Sciatic nerve (tissue), 2 donors: ENCODE results near the gene WSCD1. TPM values are rescaled to one million over a fixed set of nuclear protein-coding genes. Genes with fewer than 3 reads are reported as not detected.
A peak's percentile ranks its signal among the peaks of the same experiment; 100 is the strongest.

Experiments used
- ATAC-seq: fragments of 200-7000 bp; cut with Tn5 transposase; one replicate; pipeline ENCODE4 v1.9.1; 2020; ENCODE audit warnings: mild to moderate bottlenecking, moderate library complexity
- DNase-seq: peaks from one replicate; pipeline ENCODE4 v3.0.0-alpha.2; 2020; ENCODE audit warnings: low spot score
- intact Hi-C: fragments of 100-400 bp; cut with DNase I; formaldehyde crosslinking; loops from one replicate; pipeline ENCODE4 v1.14.2; 2022
- total RNA-seq: library from RNA; stranded (reverse); fragmentation: NEBNext Ultra II Directional; extraction: Animal tissue kit (Norgen Biotek cat#: 25700); gene quantifications from one replicate; pipeline ENCODE4 v1.2.1, GENCODE V29; 2021
- donor health status: DM: no; HTN: no; CAD: no.
- donor health status: DM: no; HTN: no; CAD: no.

The WSCD1 gene
- total RNA-seq, 1 donor from 2014 or later: 4.8 TPM

- peak; percentile 17 for DNase-seq
- intact Hi-C loops: no loop called here
- no peak for ATAC-seq
Measured at GRCh38 chr17:6100146-6100545, 30.0 kb downstream of the WSCD1 start.

- intact Hi-C loops: no loop called here
- ATAC-seq (no peak), DNase-seq (peak; percentile 18)
Measured at GRCh38 chr17:6100891-6101500, 30.8 kb downstream of the WSCD1 start.

GRCh38 chr17:6101706-6102105 lies 31.5 kb downstream of the WSCD1 start:
- DNase-seq: peak; percentile 10
- intact Hi-C loops: no loop called here

GRCh38 chr17:6102615-6103014 lies 32.4 kb downstream of the WSCD1 start:
- ATAC-seq: no peak
- intact Hi-C loops: no loop called here
- no peak for DNase-seq

More at GRCh38 chr17:6101706-6102105, 31.5 kb downstream of the WSCD1 start:
- ATAC-seq: no peak

GRCh38 chr17:6104956-6105648 lies 34.9 kb downstream of the WSCD1 start:
- intact Hi-C loops: no loop called here
- peak; percentile 36 for DNase-seq
- no peak for ATAC-seq

GRCh38 chr17:6105649-6106007 lies 35.4 kb downstream of the WSCD1 start:
- ATAC-seq (no peak), DNase-seq (peak; percentile 8)
- intact Hi-C loops: no loop called here

- intact Hi-C loops: no loop called here
- no peak for ATAC-seq
Measured at GRCh38 chr17:6106212-6106611, 36.0 kb downstream of the WSCD1 start.

GRCh38 chr17:6107791-6108190 lies 37.6 kb downstream of the WSCD1 start:
- no peak for ATAC-seq
- DNase-seq: peak; percentile 33
- intact Hi-C loops: no loop called here

More at GRCh38 chr17:6106212-6106611, 36.0 kb downstream of the WSCD1 start:
- no peak for DNase-seq

- peak; percentile 17 for DNase-seq
- no peak for ATAC-seq
- intact Hi-C loops: no loop called here
Measured at GRCh38 chr17:6108382-6108781, 38.2 kb downstream of the WSCD1 start.

GRCh38 chr17:6108987-6109386 lies 38.8 kb downstream of the WSCD1 start:
- ATAC-seq (no peak), DNase-seq (peak; percentile 12)
- intact Hi-C loops: no loop called here

- intact Hi-C loops: no loop called here
- ATAC-seq (no peak), DNase-seq (no peak)
Measured at GRCh38 chr17:6109536-6109935, 39.4 kb downstream of the WSCD1 start.

- intact Hi-C loops: no loop called here
- DNase-seq: no peak
- no peak for ATAC-seq
Measured at GRCh38 chr17:6110088-6110487, 39.9 kb downstream of the WSCD1 start.

GRCh38 chr17:6110592-6110991 lies 40.4 kb downstream of the WSCD1 start:
- ATAC-seq (no peak), DNase-seq (no peak)
- intact Hi-C loops: no loop called here

GRCh38 chr17:6120351-6120750 lies 50.2 kb downstream of the WSCD1 start:
- no peak for DNase-seq
- intact Hi-C loops: no loop called here
- no peak for ATAC-seq

GRCh38 chr17:6124856-6125255 lies 54.7 kb downstream of the WSCD1 start:
- intact Hi-C loops: no loop called here
- DNase-seq (no peak), ATAC-seq (no peak)

GRCh38 chr17:6126768-6127167 lies 56.6 kb downstream of the WSCD1 start:
- intact Hi-C loops: no loop called here
- ATAC-seq: no peak
- no peak for DNase-seq

GRCh38 chr17:6134721-6135120 lies 64.5 kb downstream of the WSCD1 start:
- no peak for ATAC-seq

GRCh38 chr17:6135236-6135635 lies 65.1 kb downstream of the WSCD1 start:
- ATAC-seq: no peak
- DNase-seq: no peak
- intact Hi-C loops: no loop called here

More at GRCh38 chr17:6134721-6135120, 64.5 kb downstream of the WSCD1 start:
- no peak for DNase-seq
- intact Hi-C loops: no loop called here

GRCh38 chr17:6135996-6136395 lies 65.8 kb downstream of the WSCD1 start:
- intact Hi-C loops: no loop called here
- ATAC-seq (no peak), DNase-seq (no peak)

- DNase-seq (no peak), ATAC-seq (no peak)
- intact Hi-C loops: no loop called here
Measured at GRCh38 chr17:6137716-6138502, 67.7 kb downstream of the WSCD1 start.
